ENCODE data around the gene PIGU.

Gene PIGU

DNA sequence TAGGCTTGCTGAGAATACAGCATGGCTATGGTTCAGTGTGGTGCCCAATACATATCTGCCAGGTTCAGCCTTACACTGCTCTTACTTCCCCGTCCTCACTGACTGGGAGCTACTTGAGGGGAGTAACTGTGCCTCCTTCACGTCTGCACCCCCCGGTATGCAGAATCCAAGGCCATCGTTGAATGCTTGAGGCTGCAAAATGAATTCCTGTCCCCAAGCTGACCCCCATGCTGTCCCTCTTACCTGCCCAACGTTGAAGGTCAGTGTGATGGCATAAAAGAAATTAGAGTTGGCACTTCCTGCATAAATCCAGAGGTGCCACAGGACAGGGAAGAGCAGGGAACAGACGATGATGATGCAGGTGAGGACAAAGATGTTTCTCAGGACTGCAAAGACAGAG is 102.0 kb downstream of the PIGU start (continued):
- TF ChIP-seq YY2 (tag by site-specific recombination; IDR thresholded peaks at IDR 0.05) (no peak), SP7 (tag by site-specific recombination; IDR thresholded peaks at IDR 0.05) (no peak)

DNA sequence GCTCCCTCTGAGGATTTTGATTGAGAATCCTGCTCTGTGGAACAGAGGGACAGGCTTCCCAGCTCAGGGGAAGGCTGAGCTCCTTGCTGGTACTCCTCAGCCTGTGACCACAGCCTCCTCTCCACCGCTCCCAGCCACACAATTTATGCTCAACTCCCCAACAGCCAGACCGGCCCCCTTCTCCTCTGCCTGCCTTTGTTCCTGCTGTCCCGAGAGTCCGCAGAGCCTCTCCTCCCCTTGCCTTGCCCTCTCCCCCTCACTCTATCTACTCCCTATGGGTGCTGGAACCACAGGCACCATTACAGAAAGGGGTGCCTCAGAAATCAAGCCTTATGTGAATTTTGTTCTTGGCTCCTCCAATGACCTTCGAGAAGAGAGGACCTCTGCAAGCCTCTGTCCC is 102.5 kb downstream of the PIGU start:
- Histone ChIP-seq H3K9me3 (ENCODE audit: control insufficient read depth, insufficient read depth, low read depth, low read length) (no peaks in the 10 kb centered on the region), H3K27ac (ENCODE audit: extremely low read depth, low read depth, low read length) (no peak overlapping the region), H3K36me3 (ENCODE audit: control insufficient read depth in 2 of 2, insufficient read depth in 1 of 2, low read length in 2 of 2) (peaks cover 0 to 9% of the 10 kb centered on the region in 2 experiments; a peak in 2 of 3 replicates), H3K4me3 (ENCODE audit: low read depth, low read length) (no peak overlapping the region), H3K4me1 (ENCODE audit: control insufficient read depth, insufficient read depth, low read length) (no peaks in the 10 kb centered on the region)
- ChIA-PET POLR2A (no interaction called here), CTCF (interaction anchor here (0.7 to 2.0 kb wide), 3 partner anchors 192 to 262 kb away, joined by 3 to 5 read pairs (median 4); no protein-coding TSS in a partner anchor)
- TF ChIP-seq, protein P1, sequence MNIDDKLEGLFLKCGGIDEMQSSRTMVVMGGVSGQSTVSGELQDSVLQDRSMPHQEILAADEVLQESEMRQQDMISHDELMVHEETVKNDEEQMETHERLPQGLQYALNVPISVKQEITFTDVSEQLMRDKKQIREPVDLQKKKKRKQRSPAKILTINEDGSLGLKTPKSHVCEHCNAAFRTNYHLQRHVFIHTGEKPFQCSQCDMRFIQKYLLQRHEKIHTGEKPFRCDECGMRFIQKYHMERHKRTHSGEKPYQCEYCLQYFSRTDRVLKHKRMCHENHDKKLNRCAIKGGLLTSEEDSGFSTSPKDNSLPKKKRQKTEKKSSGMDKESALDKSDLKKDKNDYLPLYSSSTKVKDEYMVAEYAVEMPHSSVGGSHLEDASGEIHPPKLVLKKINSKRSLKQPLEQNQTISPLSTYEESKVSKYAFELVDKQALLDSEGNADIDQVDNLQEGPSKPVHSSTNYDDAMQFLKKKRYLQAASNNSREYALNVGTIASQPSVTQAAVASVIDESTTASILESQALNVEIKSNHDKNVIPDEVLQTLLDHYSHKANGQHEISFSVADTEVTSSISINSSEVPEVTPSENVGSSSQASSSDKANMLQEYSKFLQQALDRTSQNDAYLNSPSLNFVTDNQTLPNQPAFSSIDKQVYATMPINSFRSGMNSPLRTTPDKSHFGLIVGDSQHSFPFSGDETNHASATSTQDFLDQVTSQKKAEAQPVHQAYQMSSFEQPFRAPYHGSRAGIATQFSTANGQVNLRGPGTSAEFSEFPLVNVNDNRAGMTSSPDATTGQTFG (tag by site-specific recombination; IDR thresholded peaks at IDR 0.05; ENCODE audit: borderline replicate concordance): no peak
- no peak for TF ChIP-seq ZNF785 (tag by site-specific recombination; IDR thresholded peaks at IDR 0.05)

DNA sequence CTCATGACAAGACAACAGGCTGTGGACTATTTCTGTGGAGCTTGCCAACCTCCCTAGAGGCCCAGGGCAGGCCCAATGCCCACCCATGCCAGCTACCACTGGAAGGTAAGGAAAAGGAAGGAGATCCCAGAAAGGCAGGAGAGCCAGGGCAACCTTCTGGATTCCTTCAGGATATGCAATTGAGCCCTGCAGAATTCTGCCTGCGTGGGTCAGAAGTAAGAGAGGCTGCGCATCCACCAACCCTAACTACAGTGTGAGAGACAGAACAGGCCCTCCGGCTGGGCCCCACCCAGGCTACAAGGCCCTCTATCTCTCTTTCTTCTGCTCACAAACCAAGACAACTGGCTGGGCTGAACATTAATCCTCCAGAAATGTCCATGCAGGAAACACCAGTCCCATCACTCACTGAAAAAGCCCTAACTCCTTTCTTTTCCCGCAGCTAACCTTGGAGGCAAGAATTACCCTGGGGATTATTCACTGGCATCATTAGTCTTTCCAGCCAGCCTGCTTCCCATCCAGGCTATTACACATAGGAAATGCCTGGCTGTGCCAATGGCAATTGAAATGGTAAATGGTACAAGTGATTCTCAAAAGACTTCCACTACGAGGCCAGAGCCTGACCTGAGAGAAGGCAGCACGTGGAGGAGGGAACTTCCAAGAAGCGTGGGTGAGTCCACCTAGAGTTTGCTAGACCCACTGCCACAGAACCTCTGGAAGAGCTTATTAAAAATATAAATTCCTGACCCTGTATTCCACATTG is 103.2 kb downstream of the PIGU start:
- Histone ChIP-seq H3K27ac (ENCODE audit: extremely low read depth, low read depth, low read length) (no peak overlapping the region), H3K36me3 (ENCODE audit: control insufficient read depth in 2 of 2, insufficient read depth in 1 of 2, low read length in 2 of 2) (peaks cover 0 to 9% of the 10 kb centered on the region in 2 experiments; a peak in 2 of 3 replicates), H3K4me1 (ENCODE audit: control insufficient read depth, insufficient read depth, low read length) (no peaks in the 10 kb centered on the region), H3K4me3 (ENCODE audit: low read depth, low read length) (no peak overlapping the region), H3K9me3 (ENCODE audit: control insufficient read depth, insufficient read depth, low read depth, low read length) (no peaks in the 10 kb centered on the region)
- no peak for TF ChIP-seq SP7 (tag by site-specific recombination; IDR thresholded peaks at IDR 0.05)
- TF ChIP-seq ZNF302 (tag by site-specific recombination; IDR thresholded peaks at IDR 0.05; ENCODE audit: low read depth): no peak
- TF ChIP-seq ZNF2 (tag by site-specific recombination; IDR thresholded peaks at IDR 0.05): no peak
- POLR2A ChIA-PET: no interaction called here
- CTCF ChIA-PET: interaction anchor here (0.5 to 2.0 kb wide), 4 partner anchors 12 to 519 kb away, joined by 3 to 5 read pairs (median 4); partner anchors contain the start of gene TRPC4AP

DNA sequence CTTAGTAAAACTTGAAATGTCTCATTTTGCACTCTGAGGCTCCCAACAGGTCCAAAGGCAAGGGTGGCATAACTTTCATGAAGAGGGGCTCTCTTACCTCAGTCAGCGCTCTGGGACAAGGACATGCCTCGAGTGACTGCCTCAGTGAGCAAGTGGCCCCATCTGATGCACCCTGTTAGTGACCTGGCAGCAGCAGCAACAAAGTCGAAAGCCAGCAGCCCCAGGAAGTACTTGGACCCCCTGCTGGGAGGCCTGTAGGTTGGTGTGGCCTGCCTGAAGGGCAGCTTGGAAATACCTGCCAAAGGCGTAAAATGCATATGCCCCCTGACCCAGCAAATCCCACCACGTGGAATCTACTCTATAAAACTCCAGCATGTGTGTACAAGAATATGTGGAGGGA is 105.1 kb downstream of the PIGU start:
- no peak overlapping the region for H3K4me3 ChIP-seq (ENCODE audit: low read depth, low read length)
- ChIA-PET POLR2A (no interaction called here), CTCF (interaction anchor here (0.6 to 1.0 kb wide), 5 partner anchors 8 to 136 kb away, joined by 3 to 6 read pairs (median 3); partner anchors contain the start of gene MAP1LC3A)
- no peaks in the 10 kb centered on the region for H3K4me1 ChIP-seq (ENCODE audit: control insufficient read depth, insufficient read depth, low read length)
- no peak overlapping the region for H3K27ac ChIP-seq (ENCODE audit: extremely low read depth, low read depth, low read length)
- peaks cover 0 to 7% of the 10 kb centered on the region in 2 experiments; a peak in 2 of 3 replicates for H3K36me3 ChIP-seq (ENCODE audit: control insufficient read depth in 2 of 2, insufficient read depth in 1 of 2, low read length in 2 of 2)
- no peaks in the 10 kb centered on the region for H3K9me3 ChIP-seq (ENCODE audit: control insufficient read depth, insufficient read depth, low read depth, low read length)
- TF ChIP-seq ZNF350 (tag by site-specific recombination; IDR thresholded peaks at IDR 0.05): no peak
- TF ChIP-seq, protein P2, sequence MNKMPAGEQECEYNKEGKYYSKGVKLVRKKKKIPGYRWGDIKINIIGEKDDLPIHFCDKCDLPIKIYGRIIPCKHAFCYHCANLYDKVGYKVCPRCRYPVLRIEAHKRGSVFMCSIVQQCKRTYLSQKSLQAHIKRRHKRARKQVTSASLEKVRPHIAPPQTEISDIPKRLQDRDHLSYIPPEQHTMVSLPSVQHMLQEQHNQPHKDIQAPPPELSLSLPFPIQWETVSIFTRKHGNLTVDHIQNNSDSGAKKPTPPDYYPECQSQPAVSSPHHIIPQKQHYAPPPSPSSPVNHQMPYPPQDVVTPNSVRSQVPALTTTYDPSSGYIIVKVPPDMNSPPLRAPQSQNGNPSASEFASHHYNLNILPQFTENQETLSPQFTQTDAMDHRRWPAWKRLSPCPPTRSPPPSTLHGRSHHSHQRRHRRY (tag by site-specific recombination; IDR thresholded peaks at IDR 0.05): no peak

DNA sequence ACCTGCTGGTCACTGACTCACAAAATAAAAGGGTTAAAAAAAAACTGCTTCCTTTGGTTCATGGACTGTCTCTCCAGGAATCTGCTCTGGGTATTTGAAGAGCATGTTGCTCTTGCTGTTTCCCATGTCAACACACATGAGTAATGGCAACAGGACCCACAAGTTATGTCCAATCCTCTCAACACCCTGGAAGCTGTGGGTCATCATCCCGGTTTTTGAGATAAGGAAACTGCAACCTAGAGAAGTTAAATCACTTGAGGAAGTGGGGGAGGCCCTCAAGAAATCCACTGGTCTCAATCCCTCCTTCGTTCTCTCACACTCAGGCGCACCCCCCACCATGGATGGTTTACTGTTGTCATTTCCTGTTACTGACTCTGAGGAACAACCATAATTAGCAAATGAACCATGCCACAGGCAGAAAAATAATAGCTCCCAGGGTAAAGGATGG is 106.0 kb downstream of the PIGU start:
- POLR2A ChIA-PET: interaction anchor here (0.7 kb wide), 1 partner anchor 22 kb away, joined by 4 read pairs; no protein-coding TSS in a partner anchor
- TF ChIP-seq ZNF654 (tag by site-specific recombination; IDR thresholded peaks at IDR 0.05; ENCODE audit: low read depth) (no peak), SCRT2 (tag by site-specific recombination; IDR thresholded peaks at IDR 0.05) (0 out of 2 replicates have a peak, but pooled peaks have one; percentile 31), ZIC2 (tag by site-specific recombination; IDR thresholded peaks at IDR 0.05) (peak; percentile 78), SP7 (tag by site-specific recombination; IDR thresholded peaks at IDR 0.05) (peak; percentile 51), ZNF701 (tag by site-specific recombination; IDR thresholded peaks at IDR 0.05) (no peak), ZNF768 (tag by site-specific recombination; IDR thresholded peaks at IDR 0.05) (no peak)
- H3K4me1 ChIP-seq (ENCODE audit: control insufficient read depth, insufficient read depth, low read length): no peaks in the 10 kb centered on the region
- CTCF ChIA-PET: interaction anchor here (0.6 to 1.2 kb wide), 9 partner anchors 9 to 258 kb away, joined by 3 to 6 read pairs (median 3); partner anchors contain the start of gene MAP1LC3A
- no peak overlapping the region for H3K4me3 ChIP-seq (ENCODE audit: low read depth, low read length)
- H3K36me3 ChIP-seq (ENCODE audit: control insufficient read depth in 2 of 2, insufficient read depth in 1 of 2, low read length in 2 of 2): peaks cover 0 to 7% of the 10 kb centered on the region in 2 experiments; a peak in 2 of 3 replicates
- H3K9me3 ChIP-seq (ENCODE audit: control insufficient read depth, insufficient read depth, low read depth, low read length): no peaks in the 10 kb centered on the region
- no peak overlapping the region for H3K27ac ChIP-seq (ENCODE audit: extremely low read depth, low read depth, low read length)

Measured in HEK293 (cell line).